H1 (cell line): ENCODE measurements around the gene CYSRT1. TPM values are rescaled to one million over a fixed set of nuclear protein-coding genes. Genes with fewer than 3 reads are reported as not detected.

Experiments used
- CTCF ChIA-PET: fragments of 300-600 bp; sonication (Branson Sonifier 250); formaldehyde crosslinking; loops from one replicate; lab custom pipeline; 2021; ENCODE audit not compliant: partially characterized antibody; lab: Charles Lee
- POLR2A ChIA-PET: fragments of 300-600 bp; sonication (Branson Sonifier 250); formaldehyde crosslinking; loops from one replicate; lab custom pipeline; 2021; ENCODE audit warnings: inconsistent platforms; ENCODE audit not compliant: partially characterized antibody; lab: Charles Lee
- DNase-seq, 2 experiments: peaks; one replicate each; pipeline versions ENCODE4 v3.0.0 to v3.0.0-alpha.2; 2010 to 2022; ENCODE audit warnings: low spot score in 2 of 2, low read depth in 1 of 2, mixed read lengths in 1 of 2
- FAIRE-seq: peaks from 2 replicates; lab custom pipeline; 2011; peaks lifted over from hg19 to GRCh38; lab: Jason Lieb, UNC
- H2AFZ ChIP-seq: 2 replicates; pipeline ENCODE4 v1.8.1; 2012; ENCODE audit warnings: low read length, inconsistent platforms
- H2AK5ac ChIP-seq: 2 replicates; pipeline ENCODE4 v1.6.1; 2013; ENCODE audit warnings: low read depth, low read length
- H2BK120ac ChIP-seq: replicated peaks from 2 replicates; pipeline ENCODE3; 2013; ENCODE audit warnings: low read depth, low read length, inconsistent platforms
- H2BK12ac ChIP-seq: 2 replicates; pipeline ENCODE4 v1.6.1; 2013; ENCODE audit warnings: low read depth, low read length
- H2BK15ac ChIP-seq: 2 replicates; pipeline ENCODE4 v1.6.1; 2013; ENCODE audit warnings: low read length
- H2BK20ac ChIP-seq: 2 replicates; pipeline ENCODE4 v1.6.1; 2013; ENCODE audit warnings: low read length
- H2BK5ac ChIP-seq: 2 replicates; pipeline ENCODE4 v1.6.1; 2013; ENCODE audit warnings: low read depth, low read length
- H3K14ac ChIP-seq: 2 replicates; pipeline ENCODE4 v1.6.1; 2013; ENCODE audit warnings: inconsistent platforms; ENCODE audit not compliant: insufficient read length
- H3K18ac ChIP-seq: 2 replicates; pipeline ENCODE4 v1.6.1; 2013; ENCODE audit warnings: low read length; ENCODE audit errors: extremely low read depth
- H3K23ac ChIP-seq: 2 replicates; pipeline ENCODE4 v1.6.1; 2013; ENCODE audit warnings: inconsistent platforms; ENCODE audit not compliant: insufficient read length
- H3K23me2 ChIP-seq: 2 replicates; pipeline ENCODE4 v1.6.1; 2013; ENCODE audit warnings: low read depth, low read length
- H3K27ac ChIP-seq: 2 replicates; pipeline ENCODE4 v1.6.1; 2011; ENCODE audit warnings: low read depth, low read length, inconsistent platforms
- H3K27me3 ChIP-seq, 4 experiments: replicated peaks in 1 of 4; 1 replicate in 1 of 4; 2 replicates in 3 of 4; pipeline versions ENCODE4 v1.6.1 to v1.8.1; 2011 to 2013; ENCODE audit warnings: low read length in 3 of 4, mild to moderate bottlenecking in 3 of 4, inconsistent platforms in 2 of 4, mixed read lengths in 2 of 4, moderate library complexity in 1 of 4; ENCODE audit not compliant: control insufficient read depth in 3 of 4, insufficient read depth in 3 of 4; ENCODE audit errors: extremely low read depth in 1 of 4
- H3K36me3 ChIP-seq, 4 experiments: 2 replicates each; pipeline versions ENCODE4 v1.6.1 to v1.8.1; 2011 to 2013; ENCODE audit warnings: mild to moderate bottlenecking in 4 of 4, low read length in 3 of 4, moderate library complexity in 2 of 4, control low read depth in 1 of 4, inconsistent platforms in 1 of 4; ENCODE audit not compliant: insufficient read depth in 4 of 4, control insufficient read depth in 2 of 4
- H3K4ac ChIP-seq: replicated peaks from 2 replicates; pipeline ENCODE3; 2013; ENCODE audit warnings: low read length, low read depth, mixed read lengths, inconsistent platforms; ENCODE audit not compliant: insufficient read length
- H3K4me1 ChIP-seq, 4 experiments: replicated peaks in 1 of 4; 1 replicate in 1 of 4; 2 replicates in 3 of 4; pipeline versions ENCODE4 v1.6.1 to v1.8.1; 2011 to 2013; ENCODE audit warnings: low read length in 3 of 4, inconsistent platforms in 2 of 4, mixed read lengths in 1 of 4; ENCODE audit not compliant: insufficient read depth in 4 of 4, control insufficient read depth in 3 of 4
- H3K4me2 ChIP-seq, 2 experiments: 2 replicates each; pipeline versions ENCODE4 v1.6.1 to v1.8.1; 2011 to 2013; ENCODE audit warnings: low read depth in 2 of 2, low read length in 2 of 2, control low read depth in 1 of 2, inconsistent platforms in 1 of 2, mild to moderate bottlenecking in 1 of 2; ENCODE audit not compliant: insufficient read depth in 1 of 2
- H3K4me3 ChIP-seq, 4 experiments: fragments of 200-600, 300-600 bp in 1 of 4; sonication (generic), shearing (Covaris generic), sonication (Bioruptor Twin) in 1 of 4; 2 replicates each; pipeline versions ENCODE4 v1.5.1 to v1.8.1; 2011 to 2016; ENCODE audit warnings: low read length in 4 of 4, low read depth in 3 of 4, control low read depth in 2 of 4, inconsistent platforms in 2 of 4, mild to moderate bottlenecking in 2 of 4, mixed read lengths in 1 of 4, moderate library complexity in 1 of 4; ENCODE audit not compliant: insufficient read depth in 2 of 4; ENCODE audit errors: extremely low read depth in 1 of 4
- H3K56ac ChIP-seq: replicated peaks from 2 replicates; pipeline ENCODE3; 2013; ENCODE audit warnings: low read depth, mild to moderate bottlenecking, mixed read lengths, low read length, inconsistent platforms; ENCODE audit not compliant: insufficient read length
- H3K79me1 ChIP-seq: 2 replicates; pipeline ENCODE4 v1.6.1; 2013; ENCODE audit warnings: low read depth, low read length, control low read depth
- H3K79me2 ChIP-seq, 2 experiments: 2 replicates each; pipeline versions ENCODE4 v1.6.1 to v1.8.1; 2012 to 2013; ENCODE audit warnings: low read length in 2 of 2, mild to moderate bottlenecking in 2 of 2, inconsistent platforms in 1 of 2; ENCODE audit not compliant: insufficient read depth in 2 of 2, control insufficient read depth in 1 of 2
- H3K9ac ChIP-seq, 4 experiments: replicated peaks in 1 of 4; 1 replicate in 1 of 4; 2 replicates in 3 of 4; pipeline versions ENCODE4 v1.6.1 to v1.8.1; 2011 to 2013; ENCODE audit warnings: low read depth in 3 of 4, low read length in 3 of 4, control low read depth in 2 of 4, mild to moderate bottlenecking in 2 of 4, moderate library complexity in 2 of 4, inconsistent platforms in 1 of 4; ENCODE audit errors: extremely low read depth in 1 of 4
- H3K9me3 ChIP-seq, 2 experiments: 2 replicates each; pipeline versions ENCODE4 v1.6.1 to v1.8.1; 2012 to 2013; ENCODE audit warnings: mild to moderate bottlenecking in 2 of 2, moderate library complexity in 2 of 2, control low read depth in 1 of 2, inconsistent platforms in 1 of 2, low read depth in 1 of 2, low read length in 1 of 2, mixed read lengths in 1 of 2; ENCODE audit not compliant: insufficient read depth in 2 of 2
- H4K20me1 ChIP-seq, 2 experiments: replicated peaks in 1 of 2; 2 replicates each; pipeline versions ENCODE3 to v1.8.1; 2011 to 2013; ENCODE audit warnings: inconsistent platforms in 2 of 2, low read length in 2 of 2, mild to moderate bottlenecking in 1 of 2; ENCODE audit not compliant: insufficient read depth in 2 of 2, control insufficient read depth in 1 of 2
- H4K5ac ChIP-seq: 2 replicates; pipeline ENCODE4 v1.6.1; 2013; ENCODE audit warnings: low read length, low read depth, mixed read lengths, inconsistent platforms; ENCODE audit not compliant: insufficient read length
- H4K8ac ChIP-seq: 2 replicates; pipeline ENCODE4 v1.8.0; 2013; ENCODE audit warnings: mild to moderate bottlenecking, moderate library complexity, low read length, inconsistent platforms; ENCODE audit not compliant: insufficient read depth; ENCODE audit errors: extremely low read depth
- H4K91ac ChIP-seq: replicated peaks from 2 replicates; pipeline ENCODE3; 2013; ENCODE audit warnings: low read length, mixed read lengths, inconsistent platforms; ENCODE audit not compliant: insufficient read length
- CHD1 ChIP-seq: IDR thresholded peaks from 2 replicates; pipeline ENCODE4 v1.6.1; 2012; ENCODE audit warnings: low read depth, low read length, improper control_type of control experiment
- EZH2 ChIP-seq: fragments of 200-600 bp; sonication (generic); IDR thresholded peaks from 2 replicates; pipeline ENCODE4 v1.7.1; 2012; ENCODE audit warnings: low read depth, mild to moderate bottlenecking, moderate library complexity, low read length, inconsistent platforms; ENCODE audit not compliant: severe bottlenecking
- HDAC2 ChIP-seq, 2 experiments: fragments of 300-600 bp in 1 of 2; sonication (generic) in 1 of 2; IDR thresholded peaks; 2 replicates each; pipeline ENCODE4 v1.6.1; 2011 to 2012; ENCODE audit warnings: low read depth in 2 of 2, low read length in 2 of 2, mild to moderate bottlenecking in 2 of 2, moderate library complexity in 2 of 2, borderline replicate concordance in 1 of 2, inconsistent platforms in 1 of 2
- KDM5A ChIP-seq: fragments of 200-600 bp; IDR thresholded peaks from 2 replicates; pipeline ENCODE4 v1.7.1; 2012; ENCODE audit warnings: mild to moderate bottlenecking, low read length, inconsistent platforms, mixed read lengths
- NANOG ChIP-seq: IDR thresholded peaks from 2 replicates; pipeline ENCODE4 v1.6.1; 2011; ENCODE audit warnings: low read length, low read depth, mild to moderate bottlenecking, inconsistent platforms; ENCODE audit not compliant: insufficient read depth, poor library complexity, severe bottlenecking
- POLR2A ChIP-seq, 2 experiments: IDR thresholded peaks; 1 replicate in 1 of 2; 2 replicates in 1 of 2; pipeline ENCODE4 v1.6.1; 2011; ENCODE audit warnings: low read depth in 2 of 2, low read length in 2 of 2, mild to moderate bottlenecking in 2 of 2; ENCODE audit errors: control extremely low read depth in 1 of 2
- POLR2AphosphoS5 ChIP-seq: IDR thresholded peaks from 2 replicates; pipeline ENCODE4 v1.6.1; 2011; ENCODE audit warnings: low read depth, low read length
- RNF2 ChIP-seq: fragments of 200-900, 300-1000 bp; sonication (generic); IDR thresholded peaks from 2 replicates; pipeline ENCODE4 v1.7.1; 2016; ENCODE audit warnings: borderline replicate concordance, low read depth, mild to moderate bottlenecking, antibody characterized with exemption, low read length; ENCODE audit not compliant: poor library complexity, severe bottlenecking; ENCODE audit errors: missing control alignments
- SIX5 ChIP-seq: IDR thresholded peaks from 2 replicates; pipeline ENCODE4 v1.6.1; 2011; ENCODE audit warnings: mild to moderate bottlenecking, low read depth, low read length
- YY1 ChIP-seq: IDR thresholded peaks from 2 replicates; pipeline ENCODE4 v1.6.1; 2011; ENCODE audit warnings: low read depth, mild to moderate bottlenecking, low read length
- ZNF274 ChIP-seq: IDR thresholded peaks from 2 replicates; pipeline ENCODE4 v1.7.0; 2012; ENCODE audit warnings: low read length, borderline replicate concordance; ENCODE audit errors: extremely low read depth
- WGBS, 2 experiments: shearing (Covaris generic) in 1 of 2; methylation state at CpG; one replicate each; pipeline versions ENCODE4 v1.1.6 to v1.1.7; 2013 to 2015; ENCODE audit warnings: low lambda C conversion rate in 2 of 2, mixed read lengths in 2 of 2, inconsistent platforms in 1 of 2, low coverage in 1 of 2, missing lambda C conversion rate in 1 of 2; ENCODE audit not compliant: insufficient replicate concordance in 2 of 2, insufficient coverage in 1 of 2, insufficient read length in 1 of 2; ENCODE audit errors: extremely low coverage in 1 of 2, missing lambda C conversion rate in 1 of 2; 5-methylcytosine and 5-hydroxymethylcytosine counted together
- polyA plus RNA-seq, 7 experiments: library from polyadenylated mRNA; depleted of rRNA in 3 of 7; stranded (reverse) in 5 of 7; unstranded in 2 of 7; fragments of >200 nt in 5 of 7; fragments of 200-250 nt in 2 of 7; gene quantifications; 1 replicate in 5 of 7; 2 replicates in 1 of 7; 4 replicates in 1 of 7; pipeline versions ENCODE4 v1.2.1 to v1.2.3, GENCODE V29; 2011 to 2013; ENCODE audit warnings: missing spikeins in 2 of 7, mixed read lengths in 2 of 7
- total RNA-seq: library from RNA; stranded (reverse); fragmentation: NEBNext Ultra II Directional; extraction: Animal tissue kit (Norgen Biotek cat#: 25700); gene quantifications from 2 replicates; pipeline ENCODE4 v1.2.1, GENCODE V29; 2021

The CYSRT1 gene
- total and polyA plus RNA-seq, 2 of the 8 experiments (the other 6 are each of a cell fraction or from before 2014, with no cell fraction given), result 1.0 to 6.5 TPM

GRCh38 chr9:137220317-137221094 is 4.5 kb upstream of the CYSRT1 start:
- Histone ChIP-seq H3K36me3 (peaks cover 0 to 11% (median 3%) of the 10 kb centered on the region in 4 experiments; a peak in 5 of 8 replicates), H3K56ac (no peak overlapping the region), H3K4me1 (peaks cover 0 to 18% (median 12%) of the 10 kb centered on the region in 4 experiments; a peak in 5 of 7 replicates), H4K8ac (no peak overlapping the region; the same call in none of the 2 replicates), H3K9me3 (no peaks in the 10 kb centered on the region), H2BK5ac (no peak overlapping the region), H3K4ac (no peak overlapping the region), H3K23ac (no peak overlapping the region), H4K20me1 (peaks cover 0 to 9% of the 10 kb centered on the region in 2 experiments), H2BK12ac (no peak overlapping the region), H2BK120ac (no peak overlapping the region), H4K91ac (no peak overlapping the region), H3K4me3 (no peak overlapping the region), H4K5ac (no peak overlapping the region), H2AK5ac (no peak overlapping the region), H3K79me1 (no peaks in the 10 kb centered on the region), H3K14ac (no peak overlapping the region), H2BK20ac (no peak overlapping the region), H3K27me3 (no peaks in the 10 kb centered on the region; a peak in 2 of 7 replicates), H3K27ac (no peak overlapping the region), H3K18ac (no peak overlapping the region), H3K23me2 (peaks cover 18% of the 10 kb centered on the region; the same call in 1 of the 2 replicates), H3K4me2 (no peak overlapping the region; a peak in 1 of 4 replicates), H2BK15ac (no peak overlapping the region), H2AFZ (no peak overlapping the region), H3K9ac (no peak overlapping the region), H3K79me2 (no peaks in the 10 kb centered on the region)
- no peak for FAIRE-seq
- CTCF ChIA-PET, result interaction anchor here (0.7 to 20.2 kb wide), 6 partner anchors 11 to 144 kb away, joined by 3 to 204 read pairs (median 4); partner anchors contain the start of genes ANAPC2, SSNA1 and TUBB4B
- 91% methylated on average over 45 of the region's 52 CpGs; no CpG with 5 or more reads in 1 of the 2 experiments for WGBS, 2 experiments
- no peak for DNase-seq
- POLR2A ChIA-PET, result interaction anchor here (0.5 to 69.9 kb wide), 11 partner anchors 13 to 234 kb away, joined by 3 to 1462 read pairs (median 5); partner anchors contain the start of genes NDOR1, NELFB, STPG3 and TMEM203
- TF ChIP-seq SIX5 (no peak), HDAC2 (IDR thresholded peaks at IDR 0.05; ENCODE audit: borderline replicate concordance in 1 of 2, low read depth in 2 of 2, low read length in 2 of 2) (no peak), POLR2AphosphoS5 (no peak), RNF2 (no peak), KDM5A (no peak), EZH2 (no peak), POLR2A (IDR thresholded peaks at IDR 0.05; ENCODE audit: control extremely low read depth in 1 of 2, low read depth in 2 of 2, low read length in 2 of 2) (no peak), YY1 (no peak), CHD1 (no peak), NANOG (no peak), ZNF274 (no peak)
